Nephron progenitor cell (in vitro differentiated cells): ENCODE data around the gene NBL1.

ENCODE experiments used
- DNase-seq: peaks from one replicate; pipeline ENCODE4 v3.0.0; 2021
- H3K27ac Mint-ChIP-seq: 2 replicates; pipeline ENCODE4 v1.8.0; 2021; ENCODE audit warnings: mild to moderate bottlenecking, moderate library complexity, mixed read lengths
- H3K27me3 Mint-ChIP-seq: 2 replicates; pipeline ENCODE4 v1.8.0; 2021; ENCODE audit warnings: mild to moderate bottlenecking, low read depth, mixed read lengths; ENCODE audit not compliant: poor library complexity
- H3K36me3 Mint-ChIP-seq: 2 replicates; pipeline ENCODE4 v1.8.0; 2021; ENCODE audit warnings: low read depth, mixed read lengths
- H3K4me1 Mint-ChIP-seq: 2 replicates; pipeline ENCODE4 v1.8.0; 2021; ENCODE audit warnings: mixed read lengths
- H3K4me3 Mint-ChIP-seq: 2 replicates; pipeline ENCODE4 v1.8.0; 2021; ENCODE audit warnings: mild to moderate bottlenecking, moderate library complexity, mixed read lengths
- H3K9me3 Mint-ChIP-seq: 2 replicates; pipeline ENCODE4 v1.8.0; 2021; ENCODE audit warnings: mild to moderate bottlenecking, moderate library complexity, mixed read lengths
- CTCF ChIP-seq: fragments of 200-600 bp; sonication (generic); IDR thresholded peaks from 2 replicates; pipeline ENCODE4 v1.5.0; 2021; ENCODE audit warnings: antibody characterized with exemption

NBL1 gene

GRCh38 chr1:19694298-19694697 lies 50.2 kb downstream of the NBL1 start:
- Mint-ChIP-seq H3K36me3 (no peaks in the 10 kb centered on the region), H3K4me1 (no peaks in the 10 kb centered on the region), H3K27me3 (peaks cover 19% of the 10 kb centered on the region), H3K9me3 (no peaks in the 10 kb centered on the region), H3K4me3 (no peak overlapping the region), H3K27ac (no peak overlapping the region)
- no peak for DNase-seq
- no peak for TF ChIP-seq CTCF

GRCh38 chr1:19695772-19696171 lies 51.7 kb downstream of the NBL1 start:
- Mint-ChIP-seq H3K4me1 (no peaks in the 10 kb centered on the region), H3K27me3 (peaks cover 23% of the 10 kb centered on the region), H3K36me3 (no peaks in the 10 kb centered on the region), H3K27ac (no peak overlapping the region), H3K9me3 (no peaks in the 10 kb centered on the region), H3K4me3 (no peak overlapping the region)
- no peak for DNase-seq
- no peak for TF ChIP-seq CTCF

GRCh38 chr1:19696820-19697219 lies 52.7 kb downstream of the NBL1 start:
- no peak for DNase-seq
- Mint-ChIP-seq H3K36me3 (no peaks in the 10 kb centered on the region), H3K9me3 (no peaks in the 10 kb centered on the region), H3K4me3 (no peak overlapping the region), H3K4me1 (no peaks in the 10 kb centered on the region), H3K27ac (no peak overlapping the region), H3K27me3 (peaks cover 20% of the 10 kb centered on the region)
- no peak for TF ChIP-seq CTCF

- no peak for TF ChIP-seq CTCF
- DNase-seq, result no peak
- Mint-ChIP-seq H3K9me3 (no peaks in the 10 kb centered on the region), H3K27me3 (peaks cover 21% of the 10 kb centered on the region), H3K36me3 (no peaks in the 10 kb centered on the region), H3K4me1 (no peaks in the 10 kb centered on the region), H3K27ac (no peak overlapping the region), H3K4me3 (no peak overlapping the region)
Observed at GRCh38 chr1:19698181-19698580, 54.1 kb downstream of the NBL1 start.

GRCh38 chr1:19700079-19700777 lies 56.1 kb downstream of the NBL1 start:
- peaks cover 31% of the 10 kb centered on the region for H3K27me3 Mint-ChIP-seq
- H3K4me1 Mint-ChIP-seq, result peaks cover 4% of the 10 kb centered on the region
- H3K27ac Mint-ChIP-seq, result no peak overlapping the region
- no peak for TF ChIP-seq CTCF
- H3K36me3 Mint-ChIP-seq, result no peaks in the 10 kb centered on the region
- no peak for DNase-seq
- H3K9me3 Mint-ChIP-seq, result no peaks in the 10 kb centered on the region
- no peak overlapping the region for H3K4me3 Mint-ChIP-seq

GRCh38 chr1:19703280-19703679 lies 59.2 kb downstream of the NBL1 start:
- no peak for DNase-seq
- Mint-ChIP-seq H3K9me3 (no peaks in the 10 kb centered on the region), H3K4me3 (no peak overlapping the region), H3K4me1 (peaks cover 16% of the 10 kb centered on the region), H3K36me3 (no peaks in the 10 kb centered on the region), H3K27me3 (peaks cover 40% of the 10 kb centered on the region), H3K27ac (no peak overlapping the region)
- TF ChIP-seq CTCF, result no peak
